A673 (cell line): Measurements from ENCODE around the gene TH. TPM values are rescaled to one million over a fixed set of nuclear protein-coding genes. Genes with fewer than 3 reads are reported as not detected.

ENCODE experiments used
- BruUV-seq: library from RNA; stranded (reverse); fragments of 400-500 nt; replicated peaks from 2 replicates; lab custom pipeline; 2021; lab: Mats Ljungman, UMichigan
- CTCF ChIA-PET: fragments of 300-600 bp; sonication (Branson Sonifier 250); formaldehyde crosslinking; loops from one replicate; lab custom pipeline; 2022; ENCODE audit warnings: antibody characterized with exemption; lab: Charles Lee
- POLR2A ChIA-PET: fragments of 300-600 bp; sonication (Branson Sonifier 250); formaldehyde crosslinking; loops from one replicate; lab custom pipeline; 2022; ENCODE audit warnings: antibody characterized with exemption; ENCODE audit not compliant: low non-redundant PET; lab: Charles Lee
- DNase-seq: peaks from one replicate; pipeline ENCODE4 v3.0.0-alpha.2; 2015; ENCODE audit warnings: low spot score
- H3K27ac ChIP-seq: fragments of 200-600 bp; sonication (generic); 2 replicates; pipeline ENCODE4 v1.5.1; 2016; ENCODE audit warnings: mixed run types, low read depth, mild to moderate bottlenecking, mixed read lengths, antibody characterized with exemption, low read length; ENCODE audit not compliant: poor library complexity, severe bottlenecking
- H3K27me3 ChIP-seq: fragments of 200-600 bp; sonication (generic); replicated peaks from 2 replicates; pipeline ENCODE4 v1.6.1; 2017; ENCODE audit warnings: mixed run types, low read depth, mild to moderate bottlenecking, mixed read lengths, antibody characterized with exemption, low read length; ENCODE audit not compliant: insufficient read depth, poor library complexity
- H3K36me3 ChIP-seq: fragments of 200-600 bp; sonication (generic); 2 replicates; pipeline ENCODE4 v1.6.1; 2016; ENCODE audit warnings: mixed run types, mild to moderate bottlenecking, mixed read lengths, antibody characterized with exemption, low read length; ENCODE audit not compliant: insufficient read depth, poor library complexity, severe bottlenecking
- H3K4me1 ChIP-seq: fragments of 200-600 bp; sonication (generic); 2 replicates; pipeline ENCODE4 v1.6.1; 2017; ENCODE audit warnings: mixed run types, mild to moderate bottlenecking, mixed read lengths, antibody characterized with exemption, low read length; ENCODE audit not compliant: insufficient read depth, poor library complexity, severe bottlenecking
- H3K4me3 ChIP-seq: fragments of 200-600 bp; sonication (generic); 2 replicates; pipeline ENCODE4 v1.5.1; 2016; ENCODE audit warnings: low read depth, mixed run types, mild to moderate bottlenecking, mixed read lengths, low read length; ENCODE audit not compliant: poor library complexity, severe bottlenecking
- H3K9me3 ChIP-seq: fragments of 200-600 bp; sonication (generic); 2 replicates; pipeline ENCODE4 v1.6.1; 2016; ENCODE audit warnings: mixed run types, low read depth, mild to moderate bottlenecking, mixed read lengths, antibody characterized with exemption, low read length; ENCODE audit not compliant: poor library complexity, severe bottlenecking
- CTCF ChIP-seq: fragments of 300-800, 200-600 bp; sonication (generic); conservative IDR thresholded peaks from 2 replicates; pipeline ENCODE4 v1.5.1; 2017; ENCODE audit warnings: low read depth, mild to moderate bottlenecking, antibody characterized with exemption, low read length, moderate library complexity, mixed read lengths
- EZH2 ChIP-seq: fragments of 200-600 bp; sonication (generic); IDR thresholded peaks from 2 replicates; pipeline ENCODE4 v1.6.1; 2017; ENCODE audit warnings: borderline replicate concordance, low read depth, mild to moderate bottlenecking, mixed read lengths, antibody characterized with exemption, low read length; ENCODE audit not compliant: poor library complexity, severe bottlenecking
- intact Hi-C: fragments of 100-400 bp; cut with micrococcal nuclease; formaldehyde crosslinking; loops from one replicate; pipeline ENCODE4 v1.10.0; 2022; ENCODE audit not compliant: unreplicated experiment
- total RNA-seq: library from RNA; stranded (reverse); gene quantifications from 2 replicates; pipeline ENCODE4 v1.2.3, GENCODE V29; 2021

Gene TH
- total RNA-seq, 1 experiment from 2014 or later, result not detected

GRCh38 chr11:2134022-2135010, 37.3 kb downstream of the TH start:
- Histone ChIP-seq H3K9me3 (no peaks in the 10 kb centered on the region), H3K4me3 (no peak overlapping the region), H3K4me1 (no peaks in the 10 kb centered on the region), H3K27me3 (peaks cover 28% of the 10 kb centered on the region), H3K36me3 (no peaks in the 10 kb centered on the region), H3K27ac (no peak overlapping the region)
- ChIA-PET POLR2A (no interaction called here), CTCF (no interaction called here)
- TF ChIP-seq CTCF, result no peak
- TF ChIP-seq EZH2, result no peak
- BruUV-seq, result no TSS peak
- intact Hi-C loops, result no loop called here
- no peak for DNase-seq

- H3K27me3 ChIP-seq, result peaks cover 21% of the 10 kb centered on the region
- H3K27ac ChIP-seq, result no peak overlapping the region
- DNase-seq, result no peak
- CTCF ChIA-PET, result no interaction called here
- H3K4me3 ChIP-seq, result no peak overlapping the region
- intact Hi-C loops, result no loop called here
- no peak for TF ChIP-seq CTCF
- H3K36me3 ChIP-seq, result no peaks in the 10 kb centered on the region
- POLR2A ChIA-PET, result no interaction called here
- no peaks in the 10 kb centered on the region for H3K9me3 ChIP-seq
- BruUV-seq, result no TSS peak
- no peaks in the 10 kb centered on the region for H3K4me1 ChIP-seq
These were observed 38.2 kb downstream of the TH start for GRCh38 chr11:2133241-2134021.

GRCh38 chr11:2132874-2133240, 38.8 kb downstream of the TH start:
- POLR2A ChIA-PET, result no interaction called here
- CTCF ChIA-PET, result no interaction called here
- DNase-seq, result no peak
- TF ChIP-seq CTCF (no peak), EZH2 (no peak)
- Histone ChIP-seq H3K27me3 (peaks cover 16% of the 10 kb centered on the region), H3K4me1 (no peaks in the 10 kb centered on the region), H3K27ac (no peak overlapping the region), H3K36me3 (no peaks in the 10 kb centered on the region), H3K9me3 (no peaks in the 10 kb centered on the region), H3K4me3 (no peak overlapping the region)
- no TSS peak for BruUV-seq
- intact Hi-C loops, result no loop called here
